Astrocyte (in vitro differentiated cells and primary cell): ENCODE data around the gene FRY.

Experiments
- EZH2 ChIP-seq: IDR thresholded peaks from 2 replicates; pipeline ENCODE4 v1.6.1; 2012; ENCODE audit warnings: mild to moderate bottlenecking, low read length, inconsistent platforms; ENCODE audit not compliant: insufficient read depth
- TF ChIP-seq, protein P1 (sequence below): IDR thresholded peaks from 2 replicates; pipeline ENCODE4 v1.5.1; 2011; ENCODE audit warnings: low read depth, mild to moderate bottlenecking, inconsistent platforms, low read length, moderate library complexity; ENCODE audit not compliant: insufficient read depth

DNA sequence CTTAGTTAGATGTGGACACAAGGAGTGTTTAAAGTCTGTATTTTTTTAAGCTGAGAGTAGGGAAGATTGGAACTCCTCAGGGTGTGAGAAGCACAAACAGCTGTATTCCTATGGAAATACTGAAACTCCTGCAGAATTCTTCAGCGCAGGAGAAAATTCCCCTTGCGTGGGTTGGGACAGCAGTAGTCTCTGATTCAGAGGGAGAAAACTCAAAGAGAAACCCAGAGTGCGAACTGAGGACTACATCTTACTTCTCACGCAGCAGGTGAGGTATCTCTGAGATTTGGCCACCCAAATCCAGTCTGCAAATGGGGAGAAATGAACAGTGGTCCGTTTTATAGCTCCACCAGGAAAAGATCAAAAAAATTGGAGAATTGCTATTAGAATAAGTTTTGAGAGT is 60.9 kb downstream of the FRY start:
- TF ChIP-seq, protein P1, sequence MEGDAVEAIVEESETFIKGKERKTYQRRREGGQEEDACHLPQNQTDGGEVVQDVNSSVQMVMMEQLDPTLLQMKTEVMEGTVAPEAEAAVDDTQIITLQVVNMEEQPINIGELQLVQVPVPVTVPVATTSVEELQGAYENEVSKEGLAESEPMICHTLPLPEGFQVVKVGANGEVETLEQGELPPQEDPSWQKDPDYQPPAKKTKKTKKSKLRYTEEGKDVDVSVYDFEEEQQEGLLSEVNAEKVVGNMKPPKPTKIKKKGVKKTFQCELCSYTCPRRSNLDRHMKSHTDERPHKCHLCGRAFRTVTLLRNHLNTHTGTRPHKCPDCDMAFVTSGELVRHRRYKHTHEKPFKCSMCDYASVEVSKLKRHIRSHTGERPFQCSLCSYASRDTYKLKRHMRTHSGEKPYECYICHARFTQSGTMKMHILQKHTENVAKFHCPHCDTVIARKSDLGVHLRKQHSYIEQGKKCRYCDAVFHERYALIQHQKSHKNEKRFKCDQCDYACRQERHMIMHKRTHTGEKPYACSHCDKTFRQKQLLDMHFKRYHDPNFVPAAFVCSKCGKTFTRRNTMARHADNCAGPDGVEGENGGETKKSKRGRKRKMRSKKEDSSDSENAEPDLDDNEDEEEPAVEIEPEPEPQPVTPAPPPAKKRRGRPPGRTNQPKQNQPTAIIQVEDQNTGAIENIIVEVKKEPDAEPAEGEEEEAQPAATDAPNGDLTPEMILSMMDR: no peak
- no peak for TF ChIP-seq EZH2
